Fibroblast of lung (primary cell): Measurements from ENCODE around the gene EPB41.

ENCODE experiments used
- EZH2 ChIP-seq: IDR thresholded peaks from 2 replicates; pipeline ENCODE4 v1.5.1; 2012; ENCODE audit warnings: low read length, control low read depth, mild to moderate bottlenecking; ENCODE audit errors: missing control alignments
- TF ChIP-seq, protein P1 (sequence below), 2 donors: IDR thresholded peaks in 1 of 2; conservative IDR thresholded peaks in 1 of 2; 1 replicate in 1 of 2; 2 replicates in 1 of 2; pipeline ENCODE4 v1.5.1; 2011 to 2012; ENCODE audit warnings: low read length in 2 of 2, control low read depth in 1 of 2, inconsistent platforms in 1 of 2, low read depth in 1 of 2, mild to moderate bottlenecking in 1 of 2

DNA sequence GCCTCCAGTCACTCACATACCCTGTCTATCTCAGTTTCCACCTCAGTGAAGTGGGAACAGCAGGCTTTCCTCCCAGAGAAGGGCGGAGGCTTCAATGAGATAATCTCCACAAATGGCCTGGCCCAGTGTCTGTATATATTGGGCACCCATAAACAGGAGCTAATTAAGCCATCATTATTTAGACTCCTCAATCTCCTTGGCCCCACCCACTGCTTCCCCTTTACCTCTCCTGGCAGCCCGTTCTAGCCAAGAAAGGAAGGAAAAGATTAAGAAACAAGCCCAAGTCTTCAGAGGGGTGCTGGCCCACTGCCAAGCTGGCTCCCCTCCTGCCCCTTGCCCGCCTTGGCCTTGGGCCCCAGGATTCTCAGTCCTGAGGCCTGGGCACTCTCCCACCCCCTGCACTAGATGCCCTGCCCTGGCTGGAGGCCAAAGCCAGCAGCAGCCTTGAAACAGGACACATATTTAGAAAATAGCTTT lies 15.9 kb upstream of the EPB41 start:
- TF ChIP-seq, protein P1, sequence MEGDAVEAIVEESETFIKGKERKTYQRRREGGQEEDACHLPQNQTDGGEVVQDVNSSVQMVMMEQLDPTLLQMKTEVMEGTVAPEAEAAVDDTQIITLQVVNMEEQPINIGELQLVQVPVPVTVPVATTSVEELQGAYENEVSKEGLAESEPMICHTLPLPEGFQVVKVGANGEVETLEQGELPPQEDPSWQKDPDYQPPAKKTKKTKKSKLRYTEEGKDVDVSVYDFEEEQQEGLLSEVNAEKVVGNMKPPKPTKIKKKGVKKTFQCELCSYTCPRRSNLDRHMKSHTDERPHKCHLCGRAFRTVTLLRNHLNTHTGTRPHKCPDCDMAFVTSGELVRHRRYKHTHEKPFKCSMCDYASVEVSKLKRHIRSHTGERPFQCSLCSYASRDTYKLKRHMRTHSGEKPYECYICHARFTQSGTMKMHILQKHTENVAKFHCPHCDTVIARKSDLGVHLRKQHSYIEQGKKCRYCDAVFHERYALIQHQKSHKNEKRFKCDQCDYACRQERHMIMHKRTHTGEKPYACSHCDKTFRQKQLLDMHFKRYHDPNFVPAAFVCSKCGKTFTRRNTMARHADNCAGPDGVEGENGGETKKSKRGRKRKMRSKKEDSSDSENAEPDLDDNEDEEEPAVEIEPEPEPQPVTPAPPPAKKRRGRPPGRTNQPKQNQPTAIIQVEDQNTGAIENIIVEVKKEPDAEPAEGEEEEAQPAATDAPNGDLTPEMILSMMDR (conservative IDR thresholded peaks at IDR 0.05 in 1 of 2, IDR thresholded peaks at IDR 0.05 in 1 of 2; ENCODE audit: low read depth in 1 of 2, low read length in 2 of 2), result no peak
- no peak for TF ChIP-seq EZH2
